H1 (cell line): ENCODE data around the gene SLC6A7. TPM values are rescaled to one million over a fixed set of nuclear protein-coding genes. Genes with fewer than 3 reads are reported as not detected.

ENCODE experiments used
- CTCF ChIA-PET: fragments of 300-600 bp; sonication (Branson Sonifier 250); formaldehyde crosslinking; loops from one replicate; lab custom pipeline; 2021; ENCODE audit not compliant: partially characterized antibody; lab: Charles Lee
- POLR2A ChIA-PET: fragments of 300-600 bp; sonication (Branson Sonifier 250); formaldehyde crosslinking; loops from one replicate; lab custom pipeline; 2021; ENCODE audit warnings: inconsistent platforms; ENCODE audit not compliant: partially characterized antibody; lab: Charles Lee
- DNase-seq, 2 experiments: peaks; one replicate each; pipeline versions ENCODE4 v3.0.0 to v3.0.0-alpha.2; 2010 to 2022; ENCODE audit warnings: low spot score in 2 of 2, low read depth in 1 of 2, mixed read lengths in 1 of 2
- FAIRE-seq: peaks from 2 replicates; lab custom pipeline; 2011; peaks lifted over from hg19 to GRCh38; lab: Jason Lieb, UNC
- H2AFZ ChIP-seq: 2 replicates; pipeline ENCODE4 v1.8.1; 2012; ENCODE audit warnings: low read length, inconsistent platforms
- H2AK5ac ChIP-seq: 2 replicates; pipeline ENCODE4 v1.6.1; 2013; ENCODE audit warnings: low read depth, low read length
- H2BK120ac ChIP-seq: replicated peaks from 2 replicates; pipeline ENCODE3; 2013; ENCODE audit warnings: low read depth, low read length, inconsistent platforms
- H2BK12ac ChIP-seq: 2 replicates; pipeline ENCODE4 v1.6.1; 2013; ENCODE audit warnings: low read depth, low read length
- H2BK15ac ChIP-seq: 2 replicates; pipeline ENCODE4 v1.6.1; 2013; ENCODE audit warnings: low read length
- H2BK20ac ChIP-seq: 2 replicates; pipeline ENCODE4 v1.6.1; 2013; ENCODE audit warnings: low read length
- H2BK5ac ChIP-seq: 2 replicates; pipeline ENCODE4 v1.6.1; 2013; ENCODE audit warnings: low read depth, low read length
- H3K14ac ChIP-seq: 2 replicates; pipeline ENCODE4 v1.6.1; 2013; ENCODE audit warnings: inconsistent platforms; ENCODE audit not compliant: insufficient read length
- H3K18ac ChIP-seq: 2 replicates; pipeline ENCODE4 v1.6.1; 2013; ENCODE audit warnings: low read length; ENCODE audit errors: extremely low read depth
- H3K23ac ChIP-seq: 2 replicates; pipeline ENCODE4 v1.6.1; 2013; ENCODE audit warnings: inconsistent platforms; ENCODE audit not compliant: insufficient read length
- H3K23me2 ChIP-seq: 2 replicates; pipeline ENCODE4 v1.6.1; 2013; ENCODE audit warnings: low read depth, low read length
- H3K27ac ChIP-seq: 2 replicates; pipeline ENCODE4 v1.6.1; 2011; ENCODE audit warnings: low read depth, low read length, inconsistent platforms
- H3K27me3 ChIP-seq, 4 experiments: replicated peaks in 1 of 4; 1 replicate in 1 of 4; 2 replicates in 3 of 4; pipeline versions ENCODE4 v1.6.1 to v1.8.1; 2011 to 2013; ENCODE audit warnings: low read length in 3 of 4, mild to moderate bottlenecking in 3 of 4, inconsistent platforms in 2 of 4, mixed read lengths in 2 of 4, moderate library complexity in 1 of 4; ENCODE audit not compliant: control insufficient read depth in 3 of 4, insufficient read depth in 3 of 4; ENCODE audit errors: extremely low read depth in 1 of 4
- H3K36me3 ChIP-seq, 4 experiments: 2 replicates each; pipeline versions ENCODE4 v1.6.1 to v1.8.1; 2011 to 2013; ENCODE audit warnings: mild to moderate bottlenecking in 4 of 4, low read length in 3 of 4, moderate library complexity in 2 of 4, control low read depth in 1 of 4, inconsistent platforms in 1 of 4; ENCODE audit not compliant: insufficient read depth in 4 of 4, control insufficient read depth in 2 of 4
- H3K4ac ChIP-seq: replicated peaks from 2 replicates; pipeline ENCODE3; 2013; ENCODE audit warnings: low read length, low read depth, mixed read lengths, inconsistent platforms; ENCODE audit not compliant: insufficient read length
- H3K4me1 ChIP-seq, 4 experiments: replicated peaks in 1 of 4; 1 replicate in 1 of 4; 2 replicates in 3 of 4; pipeline versions ENCODE4 v1.6.1 to v1.8.1; 2011 to 2013; ENCODE audit warnings: low read length in 3 of 4, inconsistent platforms in 2 of 4, mixed read lengths in 1 of 4; ENCODE audit not compliant: insufficient read depth in 4 of 4, control insufficient read depth in 3 of 4
- H3K4me2 ChIP-seq, 2 experiments: 2 replicates each; pipeline versions ENCODE4 v1.6.1 to v1.8.1; 2011 to 2013; ENCODE audit warnings: low read depth in 2 of 2, low read length in 2 of 2, control low read depth in 1 of 2, inconsistent platforms in 1 of 2, mild to moderate bottlenecking in 1 of 2; ENCODE audit not compliant: insufficient read depth in 1 of 2
- H3K4me3 ChIP-seq, 4 experiments: fragments of 200-600, 300-600 bp in 1 of 4; sonication (generic), shearing (Covaris generic), sonication (Bioruptor Twin) in 1 of 4; 2 replicates each; pipeline versions ENCODE4 v1.5.1 to v1.8.1; 2011 to 2016; ENCODE audit warnings: low read length in 4 of 4, low read depth in 3 of 4, control low read depth in 2 of 4, inconsistent platforms in 2 of 4, mild to moderate bottlenecking in 2 of 4, mixed read lengths in 1 of 4, moderate library complexity in 1 of 4; ENCODE audit not compliant: insufficient read depth in 2 of 4; ENCODE audit errors: extremely low read depth in 1 of 4
- H3K56ac ChIP-seq: replicated peaks from 2 replicates; pipeline ENCODE3; 2013; ENCODE audit warnings: low read depth, mild to moderate bottlenecking, mixed read lengths, low read length, inconsistent platforms; ENCODE audit not compliant: insufficient read length
- H3K79me1 ChIP-seq: 2 replicates; pipeline ENCODE4 v1.6.1; 2013; ENCODE audit warnings: low read depth, low read length, control low read depth
- H3K79me2 ChIP-seq, 2 experiments: 2 replicates each; pipeline versions ENCODE4 v1.6.1 to v1.8.1; 2012 to 2013; ENCODE audit warnings: low read length in 2 of 2, mild to moderate bottlenecking in 2 of 2, inconsistent platforms in 1 of 2; ENCODE audit not compliant: insufficient read depth in 2 of 2, control insufficient read depth in 1 of 2
- H3K9ac ChIP-seq, 4 experiments: replicated peaks in 1 of 4; 1 replicate in 1 of 4; 2 replicates in 3 of 4; pipeline versions ENCODE4 v1.6.1 to v1.8.1; 2011 to 2013; ENCODE audit warnings: low read depth in 3 of 4, low read length in 3 of 4, control low read depth in 2 of 4, mild to moderate bottlenecking in 2 of 4, moderate library complexity in 2 of 4, inconsistent platforms in 1 of 4; ENCODE audit errors: extremely low read depth in 1 of 4
- H3K9me3 ChIP-seq, 2 experiments: 2 replicates each; pipeline versions ENCODE4 v1.6.1 to v1.8.1; 2012 to 2013; ENCODE audit warnings: mild to moderate bottlenecking in 2 of 2, moderate library complexity in 2 of 2, control low read depth in 1 of 2, inconsistent platforms in 1 of 2, low read depth in 1 of 2, low read length in 1 of 2, mixed read lengths in 1 of 2; ENCODE audit not compliant: insufficient read depth in 2 of 2
- H4K20me1 ChIP-seq, 2 experiments: replicated peaks in 1 of 2; 2 replicates each; pipeline versions ENCODE3 to v1.8.1; 2011 to 2013; ENCODE audit warnings: inconsistent platforms in 2 of 2, low read length in 2 of 2, mild to moderate bottlenecking in 1 of 2; ENCODE audit not compliant: insufficient read depth in 2 of 2, control insufficient read depth in 1 of 2
- H4K5ac ChIP-seq: 2 replicates; pipeline ENCODE4 v1.6.1; 2013; ENCODE audit warnings: low read length, low read depth, mixed read lengths, inconsistent platforms; ENCODE audit not compliant: insufficient read length
- H4K8ac ChIP-seq: 2 replicates; pipeline ENCODE4 v1.8.0; 2013; ENCODE audit warnings: mild to moderate bottlenecking, moderate library complexity, low read length, inconsistent platforms; ENCODE audit not compliant: insufficient read depth; ENCODE audit errors: extremely low read depth
- H4K91ac ChIP-seq: replicated peaks from 2 replicates; pipeline ENCODE3; 2013; ENCODE audit warnings: low read length, mixed read lengths, inconsistent platforms; ENCODE audit not compliant: insufficient read length
- MAFK ChIP-seq: IDR thresholded peaks from 2 replicates; pipeline ENCODE4 v1.6.1; 2012; ENCODE audit warnings: low read depth, mild to moderate bottlenecking, improper control_type of control experiment, low read length
- NANOG ChIP-seq: IDR thresholded peaks from 2 replicates; pipeline ENCODE4 v1.6.1; 2011; ENCODE audit warnings: low read length, low read depth, mild to moderate bottlenecking, inconsistent platforms; ENCODE audit not compliant: insufficient read depth, poor library complexity, severe bottlenecking
- SUZ12 ChIP-seq: fragments of 200-600 bp; sonication (generic); IDR thresholded peaks from 2 replicates; pipeline ENCODE4 v1.6.1; 2012; ENCODE audit warnings: mild to moderate bottlenecking, inconsistent platforms, low read length, moderate library complexity, mixed read lengths
- TAF7 ChIP-seq: optimal IDR thresholded peaks from 2 replicates; pipeline ENCODE3; 2011; ENCODE audit warnings: low read depth, mild to moderate bottlenecking, inconsistent platforms, low read length, moderate library complexity, borderline replicate concordance
- YY1 ChIP-seq: IDR thresholded peaks from 2 replicates; pipeline ENCODE4 v1.6.1; 2011; ENCODE audit warnings: low read depth, mild to moderate bottlenecking, low read length
- WGBS, 2 experiments: shearing (Covaris generic) in 1 of 2; methylation state at CpG; one replicate each; pipeline versions ENCODE4 v1.1.6 to v1.1.7; 2013 to 2015; ENCODE audit warnings: low lambda C conversion rate in 2 of 2, mixed read lengths in 2 of 2, inconsistent platforms in 1 of 2, low coverage in 1 of 2, missing lambda C conversion rate in 1 of 2; ENCODE audit not compliant: insufficient replicate concordance in 2 of 2, insufficient coverage in 1 of 2, insufficient read length in 1 of 2; ENCODE audit errors: extremely low coverage in 1 of 2, missing lambda C conversion rate in 1 of 2; 5-methylcytosine and 5-hydroxymethylcytosine counted together
- polyA plus RNA-seq, 7 experiments: library from polyadenylated mRNA; depleted of rRNA in 3 of 7; stranded (reverse) in 5 of 7; unstranded in 2 of 7; fragments of >200 nt in 5 of 7; fragments of 200-250 nt in 2 of 7; gene quantifications; 1 replicate in 5 of 7; 2 replicates in 1 of 7; 4 replicates in 1 of 7; pipeline versions ENCODE4 v1.2.1 to v1.2.3, GENCODE V29; 2011 to 2013; ENCODE audit warnings: missing spikeins in 2 of 7, mixed read lengths in 2 of 7
- total RNA-seq: library from RNA; stranded (reverse); fragmentation: NEBNext Ultra II Directional; extraction: Animal tissue kit (Norgen Biotek cat#: 25700); gene quantifications from 2 replicates; pipeline ENCODE4 v1.2.1, GENCODE V29; 2021
- TF ChIP-seq, protein P1 (sequence below): IDR thresholded peaks from 2 replicates; pipeline ENCODE4 v1.6.1; 2012; ENCODE audit warnings: inconsistent platforms

The SLC6A7 gene
- total and polyA plus RNA-seq, 2 of the 8 experiments (the other 6 are each of a cell fraction or from before 2014, with no cell fraction given): 0.07 to 0.12 TPM

DNA sequence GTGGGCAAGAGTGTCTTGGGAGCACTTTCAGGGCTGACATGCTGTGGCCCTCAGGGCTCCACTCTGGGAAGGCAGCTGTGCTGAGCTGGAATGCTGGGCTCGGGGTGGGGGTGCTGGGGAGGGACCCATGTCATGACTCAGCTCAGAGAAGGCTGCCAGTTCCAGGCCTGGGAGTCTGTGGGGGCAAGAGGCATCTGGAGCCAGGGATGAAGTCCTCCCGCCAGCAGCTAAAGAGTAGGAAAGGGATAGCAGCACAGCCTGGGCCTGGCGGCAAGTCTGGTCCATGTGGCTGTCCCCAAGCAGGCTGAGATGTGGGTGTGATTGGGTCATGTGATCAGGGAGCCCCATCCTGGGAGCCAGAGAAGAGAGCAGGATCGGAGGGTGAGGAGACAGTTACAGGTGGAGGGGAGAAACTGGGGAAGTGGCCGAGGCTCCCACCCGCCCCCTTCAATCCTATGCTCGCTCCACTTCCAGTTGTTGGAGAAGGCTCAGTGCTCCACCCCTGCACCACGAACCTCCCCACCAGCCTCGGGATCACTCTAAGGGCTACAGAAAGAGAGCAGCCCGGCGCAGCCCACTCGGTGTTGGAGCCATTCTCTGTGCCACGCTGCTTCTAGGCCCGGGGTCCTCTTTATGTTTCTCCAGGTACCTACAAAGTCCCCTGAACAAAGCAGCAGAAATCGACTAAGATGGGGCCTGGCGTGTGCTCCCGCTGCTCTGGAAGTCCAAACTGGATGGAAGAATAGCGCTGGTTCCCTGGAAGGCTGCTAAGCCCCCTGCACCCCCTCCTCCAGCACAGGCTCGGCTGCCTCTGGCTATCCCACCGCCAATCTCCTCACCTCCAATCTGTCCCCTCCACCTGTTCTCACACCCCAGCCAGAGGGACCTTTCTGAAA, 46.3 kb upstream of the SLC6A7 start:
- H3K4me2 ChIP-seq: peak overlapping the region in 1 of 2 experiments; percentile 35; a peak in 1 of 4 replicates

More for the DNA sequence above, 46.3 kb upstream of the SLC6A7 start:
- Histone ChIP-seq H2AK5ac (no peak overlapping the region; the same call in 1 of the 2 replicates), H3K27ac (no peak overlapping the region), H2BK15ac (peak overlapping the region; percentile 40; the same call in 1 of the 2 replicates), H3K9ac (no peak overlapping the region), H3K36me3 (no peaks in the 10 kb centered on the region), H3K79me1 (no peaks in the 10 kb centered on the region; the same call in 1 of the 2 replicates), H3K27me3 (no peaks in the 10 kb centered on the region; a peak in 1 of 7 replicates), H2BK120ac (no peak overlapping the region), H3K9me3 (no peaks in the 10 kb centered on the region), H3K23me2 (no peaks in the 10 kb centered on the region), H2BK5ac (peak overlapping the region; percentile 31; the same call in 1 of the 2 replicates), H2BK12ac (peak overlapping the region; percentile 71; the same call in 1 of the 2 replicates), H3K4me3 (no peak overlapping the region), H3K79me2 (no peaks in the 10 kb centered on the region), H2BK20ac (peak overlapping the region; percentile 72; the same call in 1 of the 2 replicates), H3K4ac (no peak overlapping the region), H3K14ac (no peak overlapping the region), H3K23ac (no peak overlapping the region), H3K56ac (no peak overlapping the region), H4K5ac (no peak overlapping the region), H2AFZ (no peak overlapping the region), H3K4me1 (peaks cover 4 to 23% (median 16%) of the 10 kb centered on the region in 4 experiments), H4K91ac (peak overlapping the region; percentile 44), H4K20me1 (no peaks in the 10 kb centered on the region), H4K8ac (no peak overlapping the region; the same call in 1 of the 2 replicates), H3K18ac (peak overlapping the region; percentile 51; the same call in 1 of the 2 replicates)
- no peak for DNase-seq
- no peak for FAIRE-seq
- ChIA-PET POLR2A (interaction anchor here (1.3 to 1.7 kb wide), 2 partner anchors 12 to 14 kb away, joined by 3 to 6 read pairs; partner anchors contain the start of gene PDGFRB), CTCF (interaction anchor here (0.9 to 13.1 kb wide), 7 partner anchors 11 to 112 kb away, joined by 3 to 188 read pairs (median 5); partner anchors contain the start of gene PDGFRB)
- WGBS, 2 experiments: 80% methylated on average over 20 of the region's 20 CpGs; no CpG with 5 or more reads in 1 of the 2 experiments
- TF ChIP-seq NANOG: no peak
- no peak for TF ChIP-seq SUZ12
- no peak for TF ChIP-seq TAF7
- no peak for TF ChIP-seq YY1
- TF ChIP-seq, protein P1, sequence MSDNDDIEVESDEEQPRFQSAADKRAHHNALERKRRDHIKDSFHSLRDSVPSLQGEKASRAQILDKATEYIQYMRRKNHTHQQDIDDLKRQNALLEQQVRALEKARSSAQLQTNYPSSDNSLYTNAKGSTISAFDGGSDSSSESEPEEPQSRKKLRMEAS: 0 out of 2 replicates have a peak, but pooled peaks have one; percentile 18
- no peak for TF ChIP-seq MAFK
